ENCODE measurements around the gene JADE2.

DNA sequence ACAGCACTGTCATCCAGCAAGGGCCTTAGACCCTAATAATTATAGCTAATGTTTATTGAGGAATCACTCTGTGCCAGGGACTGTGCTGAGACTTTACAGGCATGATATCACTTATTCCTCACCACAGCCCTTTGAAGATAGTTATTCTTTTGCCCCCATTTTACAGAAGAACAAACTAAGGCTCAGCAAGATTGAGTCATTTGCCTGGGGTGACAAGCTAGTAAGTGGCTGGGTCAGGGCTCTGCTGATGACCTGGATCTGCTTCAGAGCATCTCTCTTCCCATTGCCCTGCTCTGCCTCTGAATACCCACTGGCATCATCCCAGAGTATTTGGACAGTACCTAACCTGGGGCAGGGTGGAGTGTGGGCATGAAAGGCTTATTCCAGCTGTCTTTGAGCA lies 11.8 kb downstream of the JADE2 start:
- TF ChIP-seq KDM5A (IDR thresholded peaks at IDR 0.05) (no peak), EHMT2 (IDR thresholded peaks at IDR 0.05; ENCODE audit: low read depth) (no peak), MYC (IDR thresholded peaks at IDR 0.05; ENCODE audit: borderline replicate concordance, low read length) (no peak)

Data from A549 (cell line).